GM12891 (cell line): ENCODE data around the gene TMEM125.

Experiments
- DNase-seq: peaks from one replicate; pipeline ENCODE4 v3.0.0; 2011; ENCODE audit warnings: low spot score; ENCODE audit not compliant: insufficient read length
- FAIRE-seq: peaks from 2 replicates; lab custom pipeline; 2011; peaks lifted over from hg19 to GRCh38; lab: Jason Lieb, UNC
- PAX5 ChIP-seq: IDR thresholded peaks from 2 replicates; pipeline ENCODE4 v1.6.1; 2011; ENCODE audit warnings: low read length, moderate library complexity, mild to moderate bottlenecking; ENCODE audit not compliant: insufficient read depth, severe bottlenecking
- POLR2A ChIP-seq: IDR thresholded peaks from 2 replicates; pipeline ENCODE4 v1.6.1; 2011; ENCODE audit warnings: low read depth, low read length, control low read depth
- POLR2AphosphoS5 ChIP-seq: IDR thresholded peaks from 2 replicates; pipeline ENCODE4 v1.6.1; 2011; ENCODE audit warnings: low read depth, low read length, control low read depth
- POU2F2 ChIP-seq: IDR thresholded peaks from 2 replicates; pipeline ENCODE4 v1.6.1; 2011; ENCODE audit warnings: low read depth, mild to moderate bottlenecking, control low read depth, low read length, moderate library complexity
- SPI1 ChIP-seq: IDR thresholded peaks from 2 replicates; pipeline ENCODE4 v1.6.1; 2011; ENCODE audit warnings: low read depth, low read length, control low read depth
- TAF1 ChIP-seq: IDR thresholded peaks from 2 replicates; pipeline ENCODE4 v1.6.1; 2011; ENCODE audit warnings: low read depth, low read length, control low read depth

Gene TMEM125

GRCh38 chr1:43317817-43318471 is 48.2 kb downstream of the TMEM125 start:
- TF ChIP-seq SPI1, result no peak
- no peak for TF ChIP-seq POU2F2
- TF ChIP-seq PAX5, result no peak
- TF ChIP-seq TAF1, result no peak
- TF ChIP-seq POLR2AphosphoS5, result no peak
- TF ChIP-seq POLR2A, result no peak
- DNase-seq (no peak), FAIRE-seq (no peak)

GRCh38 chr1:43318831-43319230 is 49.0 kb downstream of the TMEM125 start:
- DNase-seq, result no peak
- FAIRE-seq, result no peak
- TF ChIP-seq SPI1 (no peak), PAX5 (no peak), POU2F2 (no peak), POLR2AphosphoS5 (no peak), TAF1 (no peak), POLR2A (no peak)

GRCh38 chr1:43319288-43319687 is 49.5 kb downstream of the TMEM125 start:
- no peak for DNase-seq
- TF ChIP-seq PAX5, result no peak
- TF ChIP-seq POLR2AphosphoS5, result no peak
- no peak for TF ChIP-seq SPI1
- no peak for TF ChIP-seq POLR2A
- TF ChIP-seq TAF1, result no peak
- no peak for TF ChIP-seq POU2F2
- FAIRE-seq, result no peak

DNA sequence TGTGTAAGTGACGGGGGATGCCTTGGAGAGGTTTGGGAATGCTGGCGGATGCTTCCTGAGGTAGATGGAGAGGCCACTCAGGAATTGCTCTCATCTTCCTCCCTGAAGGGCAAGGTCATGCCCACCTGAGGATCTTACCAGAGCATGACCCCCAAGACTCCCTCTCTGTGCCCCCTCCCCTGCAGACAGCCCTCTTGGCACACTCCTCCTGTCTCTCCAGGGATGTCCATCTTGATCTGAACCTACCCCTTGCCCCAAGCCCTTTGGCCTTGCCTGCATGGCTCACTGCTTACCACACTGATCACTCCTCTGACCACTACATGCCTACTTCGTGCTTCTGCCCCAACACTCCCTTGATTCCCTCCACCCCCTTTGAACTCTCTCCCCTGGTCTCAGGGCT is 50.0 kb downstream of the TMEM125 start:
- DNase-seq, result no peak
- no peak for TF ChIP-seq POLR2A
- TF ChIP-seq PAX5, result no peak
- no peak for TF ChIP-seq TAF1
- TF ChIP-seq SPI1, result no peak
- TF ChIP-seq POLR2AphosphoS5, result no peak
- no peak for TF ChIP-seq POU2F2
- no peak for FAIRE-seq

- no peak for TF ChIP-seq POLR2A
- no peak for TF ChIP-seq TAF1
- no peak for TF ChIP-seq SPI1
- no peak for TF ChIP-seq PAX5
- TF ChIP-seq POLR2AphosphoS5, result no peak
- TF ChIP-seq POU2F2, result no peak
- FAIRE-seq, result no peak
- DNase-seq, result no peak
Measured at GRCh38 chr1:43321331-43321891, 51.6 kb downstream of the TMEM125 start.

GRCh38 chr1:43322506-43322905 is 52.7 kb downstream of the TMEM125 start:
- no peak for FAIRE-seq
- TF ChIP-seq POU2F2, result no peak
- no peak for TF ChIP-seq PAX5
- no peak for TF ChIP-seq SPI1
- DNase-seq, result no peak
